GM10248 (cell line): ENCODE data around the gene RNF217.

Experiments used
- CTCF ChIA-PET: fragments of 300-600 bp; sonication (Branson Sonifier 250); formaldehyde crosslinking; extraction: SDS; loops from one replicate; lab custom pipeline; 2021; ENCODE audit warnings: antibody characterized with exemption; lab: Yijun Ruan, JAX
- POLR2A ChIA-PET: fragments of 350-650 bp; sonication (Branson Sonifier 250); formaldehyde crosslinking; extraction: SDS; loops from one replicate; lab custom pipeline; 2020; ENCODE audit warnings: antibody characterized with exemption; lab: Yijun Ruan, JAX
- DNase-seq: peaks from one replicate; pipeline ENCODE4 v3.0.0; 2012; ENCODE audit errors: extremely low spot score
- CTCF ChIP-seq: IDR thresholded peaks from 2 replicates; pipeline ENCODE4 v1.5.1; 2012; ENCODE audit warnings: mild to moderate bottlenecking, low read depth; ENCODE audit errors: extremely low read depth, missing control alignments, control extremely low read depth

RNF217 gene

GRCh38 chr6:125097186-125097585 lies 134.9 kb downstream of the RNF217 start:
- POLR2A ChIA-PET, result no interaction called here
- CTCF ChIA-PET, result interaction anchor here (1.0 to 4.3 kb wide), 2 partner anchors 16 to 26 kb away, joined by 3 to 19 read pairs; no protein-coding TSS in a partner anchor
- TF ChIP-seq CTCF, result no peak
- no peak for DNase-seq

DNA sequence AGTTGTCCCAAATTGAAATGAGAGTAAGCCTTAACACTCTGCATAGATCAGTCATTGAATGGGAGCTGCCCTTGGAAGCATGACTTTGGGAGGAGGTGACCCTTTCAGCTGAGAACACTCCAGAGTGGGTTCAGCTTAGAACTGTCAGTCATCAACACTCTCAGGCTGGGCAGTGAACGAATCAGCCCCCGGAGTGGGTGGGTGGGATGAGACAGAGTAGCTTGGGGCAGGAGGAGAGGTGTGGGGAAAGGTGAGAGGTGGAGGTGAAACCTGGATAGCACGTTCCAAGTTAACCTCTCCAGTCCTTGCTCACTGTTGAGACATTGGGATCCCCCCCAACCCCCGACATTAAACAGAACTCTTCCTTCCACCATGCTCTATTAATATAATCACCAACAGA lies 136.0 kb downstream of the RNF217 start:
- ChIA-PET POLR2A (no interaction called here), CTCF (interaction anchor here (4.3 kb wide), 1 partner anchor 15 kb away, joined by 19 read pairs; no protein-coding TSS in a partner anchor)
- no peak for DNase-seq
- TF ChIP-seq CTCF, result no peak

GRCh38 chr6:125099211-125100073 lies 137.2 kb downstream of the RNF217 start:
- peak; percentile 19 for DNase-seq
- ChIA-PET CTCF (interaction anchor here (4.3 kb wide), 1 partner anchor 14 kb away, joined by 19 read pairs; no protein-coding TSS in a partner anchor), POLR2A (no interaction called here)
- TF ChIP-seq CTCF, result no peak

DNA sequence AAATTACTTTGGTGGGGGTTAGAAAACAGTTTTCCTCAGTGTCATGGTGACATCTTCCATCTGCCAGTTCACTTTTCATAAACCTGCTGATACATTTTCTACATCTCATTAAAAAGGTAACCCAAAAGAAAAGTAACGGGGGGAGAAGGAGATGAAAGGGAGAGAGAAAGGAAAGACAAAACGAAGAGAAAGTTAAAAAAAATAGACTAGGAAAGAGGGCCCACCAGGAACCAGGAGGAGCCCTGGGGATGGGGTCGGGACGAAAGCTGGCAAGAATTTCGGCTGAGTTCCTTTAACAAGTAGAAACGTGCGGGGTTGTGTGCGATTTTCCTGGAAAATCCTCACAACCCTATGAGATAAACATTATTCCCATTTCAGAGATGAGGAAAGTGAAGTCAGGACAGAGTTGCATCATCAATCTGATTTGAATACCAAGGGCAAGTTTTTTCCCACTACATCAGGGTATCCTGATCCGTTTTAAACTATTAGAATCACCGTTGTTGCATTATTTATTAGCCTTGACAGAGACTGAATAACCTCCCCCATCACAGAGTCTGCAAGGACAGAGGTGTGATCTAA lies 137.9 kb downstream of the RNF217 start:
- CTCF ChIA-PET, result no interaction called here
- DNase-seq, result no peak
- TF ChIP-seq CTCF, result no peak
- POLR2A ChIA-PET, result no interaction called here

GRCh38 chr6:125101128-125101527 lies 138.9 kb downstream of the RNF217 start:
- DNase-seq, result no peak
- CTCF ChIA-PET, result no interaction called here
- POLR2A ChIA-PET, result no interaction called here
- no peak for TF ChIP-seq CTCF

GRCh38 chr6:125101631-125102030 lies 139.4 kb downstream of the RNF217 start:
- ChIA-PET POLR2A (no interaction called here), CTCF (no interaction called here)
- TF ChIP-seq CTCF, result no peak
- no peak for DNase-seq
